Breast epithelium (tissue), 3 donors: Measurements from ENCODE around the gene HEG1.

Experiments used
- POLR2A ChIP-seq: fragments of 450-650 bp; IDR thresholded peaks from one replicate; pipeline ENCODE4 v1.6.1; 2016; ENCODE audit warnings: antibody characterized with exemption, mild to moderate bottlenecking, moderate library complexity
- TF ChIP-seq, protein P1 (sequence below), 3 donors: fragments of 450-650 bp; IDR thresholded peaks; one replicate each; pipeline ENCODE4 v1.5.1; 2016 to 2017; ENCODE audit warnings: antibody characterized with exemption in 3 of 3, mild to moderate bottlenecking in 3 of 3, moderate library complexity in 3 of 3

DNA sequence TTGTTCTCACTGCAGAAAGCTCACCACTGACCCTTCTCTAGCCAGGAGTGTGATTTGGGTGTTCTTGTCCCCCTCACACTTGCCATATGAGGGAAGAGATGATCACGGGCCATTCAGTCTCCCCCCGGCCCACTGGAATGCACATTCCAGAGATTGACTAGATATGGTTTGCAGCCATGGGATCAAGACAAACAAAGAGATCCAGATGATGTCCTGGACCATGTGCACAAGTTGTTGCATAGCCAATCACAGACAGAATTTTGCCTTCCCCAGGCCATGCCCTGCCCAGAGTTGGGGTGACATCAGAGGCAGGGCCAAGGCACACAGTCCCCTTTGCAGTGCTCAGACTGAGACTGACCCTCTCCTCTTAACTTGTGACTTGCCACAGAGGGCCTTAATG, 136.0 kb downstream of the HEG1 start:
- no peak for TF ChIP-seq POLR2A
- TF ChIP-seq, protein P1, sequence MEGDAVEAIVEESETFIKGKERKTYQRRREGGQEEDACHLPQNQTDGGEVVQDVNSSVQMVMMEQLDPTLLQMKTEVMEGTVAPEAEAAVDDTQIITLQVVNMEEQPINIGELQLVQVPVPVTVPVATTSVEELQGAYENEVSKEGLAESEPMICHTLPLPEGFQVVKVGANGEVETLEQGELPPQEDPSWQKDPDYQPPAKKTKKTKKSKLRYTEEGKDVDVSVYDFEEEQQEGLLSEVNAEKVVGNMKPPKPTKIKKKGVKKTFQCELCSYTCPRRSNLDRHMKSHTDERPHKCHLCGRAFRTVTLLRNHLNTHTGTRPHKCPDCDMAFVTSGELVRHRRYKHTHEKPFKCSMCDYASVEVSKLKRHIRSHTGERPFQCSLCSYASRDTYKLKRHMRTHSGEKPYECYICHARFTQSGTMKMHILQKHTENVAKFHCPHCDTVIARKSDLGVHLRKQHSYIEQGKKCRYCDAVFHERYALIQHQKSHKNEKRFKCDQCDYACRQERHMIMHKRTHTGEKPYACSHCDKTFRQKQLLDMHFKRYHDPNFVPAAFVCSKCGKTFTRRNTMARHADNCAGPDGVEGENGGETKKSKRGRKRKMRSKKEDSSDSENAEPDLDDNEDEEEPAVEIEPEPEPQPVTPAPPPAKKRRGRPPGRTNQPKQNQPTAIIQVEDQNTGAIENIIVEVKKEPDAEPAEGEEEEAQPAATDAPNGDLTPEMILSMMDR (IDR thresholded peaks at IDR 0.05) = no peak
